Fibroblast of mammary gland (primary cell): ENCODE results near the gene PSMG2.

Source experiments
- DNase-seq: peaks from one replicate; pipeline ENCODE4 v3.0.0-alpha.2; 2010; ENCODE audit warnings: low read depth
- H3K4me3 ChIP-seq: 2 replicates; pipeline ENCODE4 v1.5.1; 2011; ENCODE audit warnings: low read depth, mild to moderate bottlenecking, low read length, moderate library complexity; ENCODE audit not compliant: control insufficient read depth
- CTCF ChIP-seq: conservative IDR thresholded peaks from 2 replicates; pipeline ENCODE4 v1.5.1; 2011; ENCODE audit warnings: low read depth, low read length, inconsistent platforms; ENCODE audit not compliant: control insufficient read depth, insufficient read depth

Gene PSMG2

GRCh38 chr18:12699747-12700146 lies 3.1 kb upstream of the PSMG2 start:
- DNase-seq: no peak
- no peak for TF ChIP-seq CTCF
- no peak overlapping the region for H3K4me3 ChIP-seq

GRCh38 chr18:12701161-12701560 lies 1.7 kb upstream of the PSMG2 start:
- no peak for TF ChIP-seq CTCF
- DNase-seq: peak; percentile 8
- peak overlapping the region; percentile 90 for H3K4me3 ChIP-seq

GRCh38 chr18:12703096-12703567 lies 290 bp downstream of the PSMG2 start:
- DNase-seq: no peak
- TF ChIP-seq CTCF: no peak

GRCh38 chr18:12703664-12704063 lies 822 bp downstream of the PSMG2 start:
- peak; percentile 60 for DNase-seq
- no peak for TF ChIP-seq CTCF
- H3K4me3 ChIP-seq: peak overlapping the region; percentile 90

More at GRCh38 chr18:12703096-12703567, 290 bp downstream of the PSMG2 start:
- H3K4me3 ChIP-seq: peak overlapping the region; percentile 90

GRCh38 chr18:12711446-12711845 lies 8.6 kb downstream of the PSMG2 start:
- no peak overlapping the region for H3K4me3 ChIP-seq
- DNase-seq: no peak
- TF ChIP-seq CTCF: no peak

- DNase-seq: no peak
- no peak for TF ChIP-seq CTCF
- H3K4me3 ChIP-seq: no peak overlapping the region
Observed at GRCh38 chr18:12721495-12722275, 18.8 kb downstream of the PSMG2 start.

- no peak for DNase-seq
- no peak for TF ChIP-seq CTCF
- no peak overlapping the region for H3K4me3 ChIP-seq
Observed at GRCh38 chr18:12722731-12723130, 19.9 kb downstream of the PSMG2 start.
